T-helper 2 cell treated with Interferon-gamma antibody and Interleukin-4, amounts not matched to agents 5 μg/mL and 100 μg/mL, for 36 hours (primary cell): ENCODE measurements around the gene CRYBA1.
"Not testable (repeated sequence)": the region's sequence is repeated elsewhere in the genome, so short reads cannot be mapped to it uniquely, and the experiment has no call there.

Experiments
- DNase-seq: peaks from one replicate; pipeline ENCODE4 v3.0.0; 2021; ENCODE audit warnings: low spot score
- H3K27ac Mint-ChIP-seq: one replicate; pipeline ENCODE4 v1.8.0; 2021; ENCODE audit warnings: mild to moderate bottlenecking, mixed read lengths
- H3K27me3 Mint-ChIP-seq: one replicate; pipeline ENCODE4 v1.8.0; 2021; ENCODE audit warnings: low read depth, mixed read lengths
- H3K36me3 Mint-ChIP-seq: one replicate; pipeline ENCODE4 v1.8.0; 2021; ENCODE audit warnings: low read depth, mixed read lengths
- H3K4me1 Mint-ChIP-seq: one replicate; pipeline ENCODE4 v1.8.0; 2021; ENCODE audit warnings: low read depth, mixed read lengths
- H3K4me3 Mint-ChIP-seq: one replicate; pipeline ENCODE4 v1.8.0; 2022; ENCODE audit warnings: mild to moderate bottlenecking, moderate library complexity, mixed read lengths
- H3K9me3 Mint-ChIP-seq: one replicate; pipeline ENCODE4 v1.8.0; 2021; ENCODE audit warnings: mixed read lengths

Gene CRYBA1

GRCh38 chr17:29246628-29247027, at the start of gene CRYBA1:
Gene CRYBA1, plus strand, starts transcription at chr17:29246859. Its CDS starts 5 bp downstream, at chr17:29246864.
- Mint-ChIP-seq H3K27me3 (no peaks in the 10 kb centered on the region), H3K4me1 (no peaks in the 10 kb centered on the region), H3K9me3 (no peaks in the 10 kb centered on the region), H3K36me3 (no peaks in the 10 kb centered on the region), H3K4me3 (no peak within 1 kb of the TSS), H3K27ac (no peak within 1 kb of the TSS)
- no peak for DNase-seq

DNA sequence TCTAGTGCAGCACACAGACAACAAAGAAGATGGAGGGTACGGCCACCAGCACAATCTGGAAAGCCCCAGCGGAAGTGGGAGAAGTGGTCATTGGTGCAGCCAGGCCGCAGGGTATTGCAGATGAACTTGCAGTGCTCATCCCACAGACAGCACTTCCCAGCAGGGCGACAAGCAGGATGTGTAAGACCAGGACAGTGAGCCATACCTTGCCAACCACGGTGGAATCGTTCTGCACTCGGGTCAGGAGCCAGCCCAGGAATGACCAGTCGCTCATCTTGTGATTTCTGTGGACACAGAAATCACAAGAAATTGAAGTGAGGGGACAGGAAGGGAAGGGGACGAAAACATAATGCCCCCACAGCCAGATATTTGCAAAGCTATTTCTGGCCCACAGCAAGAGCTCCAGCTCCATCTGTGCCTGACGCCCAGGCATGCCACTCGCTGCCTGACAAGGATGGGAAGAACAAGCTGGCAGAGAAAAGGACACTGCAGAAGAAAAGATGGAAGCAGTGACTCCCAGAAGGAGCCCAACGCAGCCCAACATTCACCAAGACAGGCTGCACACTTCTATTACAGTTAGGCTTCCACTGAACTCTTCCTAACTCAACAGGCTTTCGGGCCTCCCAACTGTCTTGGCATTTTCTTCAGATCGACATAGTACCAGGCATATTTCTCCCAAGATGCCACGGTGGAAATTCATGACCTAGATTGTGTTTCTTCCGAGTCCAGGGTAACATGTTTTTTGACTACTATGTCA, 49.0 kb upstream of the CRYBA1 start:
- Mint-ChIP-seq H3K27me3 (peaks cover 25% of the 10 kb centered on the region), H3K9me3 (no peaks in the 10 kb centered on the region), H3K4me3 (no peak overlapping the region), H3K27ac (no peak overlapping the region), H3K4me1 (peaks cover 4% of the 10 kb centered on the region), H3K36me3 (no peaks in the 10 kb centered on the region)
- DNase-seq, result no peak

- not testable (repeated sequence) for H3K36me3 Mint-ChIP-seq, H3K9me3 Mint-ChIP-seq, H3K4me1 Mint-ChIP-seq, DNase-seq, H3K27ac Mint-ChIP-seq, H3K4me3 Mint-ChIP-seq
- peaks cover 24% of the 10 kb centered on the region for H3K27me3 Mint-ChIP-seq
Measured at GRCh38 chr17:29204068-29204804, 42.4 kb upstream of the CRYBA1 start.

GRCh38 chr17:29205047-29205446, 41.6 kb upstream of the CRYBA1 start:
- DNase-seq, result no peak
- Mint-ChIP-seq H3K4me1 (no peaks in the 10 kb centered on the region), H3K36me3 (no peaks in the 10 kb centered on the region), H3K27ac (no peak overlapping the region), H3K27me3 (peaks cover 24% of the 10 kb centered on the region), H3K9me3 (no peaks in the 10 kb centered on the region), H3K4me3 (no peak overlapping the region)

DNA sequence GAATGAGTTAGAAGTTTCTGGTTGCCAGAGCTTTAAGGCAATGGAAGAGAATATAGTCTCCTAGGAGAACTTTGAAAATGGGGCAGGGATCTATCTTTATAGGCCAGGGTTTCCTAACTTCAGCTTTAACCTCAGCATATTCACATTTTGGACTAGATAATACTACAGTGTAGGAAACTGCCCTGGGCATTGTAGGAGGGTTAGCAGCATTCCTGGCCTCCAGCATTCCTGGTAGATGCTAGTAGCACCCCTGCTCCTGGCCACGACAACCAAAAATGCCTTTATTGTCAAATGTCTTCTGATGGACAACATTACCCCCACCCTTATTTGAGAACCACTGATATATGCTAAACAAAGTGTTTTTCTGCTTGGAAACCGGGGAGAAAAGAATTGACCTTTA, 38.7 kb upstream of the CRYBA1 start:
- no peak overlapping the region for H3K27ac Mint-ChIP-seq
- H3K36me3 Mint-ChIP-seq, result no peaks in the 10 kb centered on the region
- no peak for DNase-seq
- peaks cover 16% of the 10 kb centered on the region for H3K27me3 Mint-ChIP-seq
- H3K9me3 Mint-ChIP-seq, result no peaks in the 10 kb centered on the region
- no peak overlapping the region for H3K4me3 Mint-ChIP-seq
- no peaks in the 10 kb centered on the region for H3K4me1 Mint-ChIP-seq

GRCh38 chr17:29209073-29209472, 37.6 kb upstream of the CRYBA1 start:
- DNase-seq, result no peak
- no peaks in the 10 kb centered on the region for H3K9me3 Mint-ChIP-seq
- H3K36me3 Mint-ChIP-seq, result no peaks in the 10 kb centered on the region
- H3K4me3 Mint-ChIP-seq, result no peak overlapping the region
- peaks cover 13% of the 10 kb centered on the region for H3K27me3 Mint-ChIP-seq
- no peak overlapping the region for H3K27ac Mint-ChIP-seq
- no peaks in the 10 kb centered on the region for H3K4me1 Mint-ChIP-seq

- Mint-ChIP-seq H3K36me3 (no peaks in the 10 kb centered on the region), H3K9me3 (no peaks in the 10 kb centered on the region), H3K27me3 (peaks cover 7% of the 10 kb centered on the region), H3K4me3 (no peak overlapping the region), H3K27ac (no peak overlapping the region), H3K4me1 (no peaks in the 10 kb centered on the region)
- no peak for DNase-seq
Measured at GRCh38 chr17:29210879-29211278, 35.8 kb upstream of the CRYBA1 start.

DNA sequence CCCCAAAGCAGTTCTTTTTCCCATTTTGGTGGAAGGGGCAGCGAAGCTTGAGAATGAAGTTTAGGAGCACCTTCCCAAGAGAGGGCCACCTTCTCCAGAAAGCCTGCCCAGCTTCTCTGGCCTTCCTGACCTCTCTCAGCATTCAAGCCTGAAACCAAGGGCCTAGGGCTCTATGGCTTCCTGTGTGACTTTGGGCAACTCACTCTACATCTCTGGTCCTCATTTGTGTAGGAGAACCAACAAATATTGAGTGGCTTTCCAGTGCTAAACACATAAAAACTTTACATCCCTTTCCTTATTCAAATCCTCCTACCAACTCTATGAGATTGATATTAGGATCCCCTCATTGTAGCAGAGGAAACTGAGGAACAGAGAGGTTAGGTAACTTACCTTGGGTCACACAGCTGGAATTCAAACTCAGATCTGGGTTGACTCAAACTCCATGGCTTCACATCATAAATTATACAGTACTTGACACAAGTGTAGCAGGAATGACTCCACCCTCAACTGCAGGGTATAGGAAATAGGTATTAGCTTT, 34.5 kb upstream of the CRYBA1 start:
- H3K27ac Mint-ChIP-seq, result no peak overlapping the region
- no peaks in the 10 kb centered on the region for H3K4me1 Mint-ChIP-seq
- H3K27me3 Mint-ChIP-seq, result peaks cover 7% of the 10 kb centered on the region
- no peak for DNase-seq
- H3K4me3 Mint-ChIP-seq, result no peak overlapping the region
- no peaks in the 10 kb centered on the region for H3K9me3 Mint-ChIP-seq
- no peaks in the 10 kb centered on the region for H3K36me3 Mint-ChIP-seq

GRCh38 chr17:29212681-29213121, 34.0 kb upstream of the CRYBA1 start:
- no peaks in the 10 kb centered on the region for H3K4me1 Mint-ChIP-seq
- H3K36me3 Mint-ChIP-seq, result no peaks in the 10 kb centered on the region
- no peak overlapping the region for H3K27ac Mint-ChIP-seq
- H3K27me3 Mint-ChIP-seq, result peaks cover 5% of the 10 kb centered on the region
- no peak for DNase-seq
- H3K9me3 Mint-ChIP-seq, result no peaks in the 10 kb centered on the region
- H3K4me3 Mint-ChIP-seq, result no peak overlapping the region

GRCh38 chr17:29214215-29215146, 32.2 kb upstream of the CRYBA1 start:
- Mint-ChIP-seq H3K9me3 (no peaks in the 10 kb centered on the region), H3K4me3 (no peak overlapping the region), H3K27ac (no peak overlapping the region), H3K36me3 (no peaks in the 10 kb centered on the region), H3K27me3 (no peaks in the 10 kb centered on the region), H3K4me1 (peaks cover 5% of the 10 kb centered on the region)
- no peak for DNase-seq

DNA sequence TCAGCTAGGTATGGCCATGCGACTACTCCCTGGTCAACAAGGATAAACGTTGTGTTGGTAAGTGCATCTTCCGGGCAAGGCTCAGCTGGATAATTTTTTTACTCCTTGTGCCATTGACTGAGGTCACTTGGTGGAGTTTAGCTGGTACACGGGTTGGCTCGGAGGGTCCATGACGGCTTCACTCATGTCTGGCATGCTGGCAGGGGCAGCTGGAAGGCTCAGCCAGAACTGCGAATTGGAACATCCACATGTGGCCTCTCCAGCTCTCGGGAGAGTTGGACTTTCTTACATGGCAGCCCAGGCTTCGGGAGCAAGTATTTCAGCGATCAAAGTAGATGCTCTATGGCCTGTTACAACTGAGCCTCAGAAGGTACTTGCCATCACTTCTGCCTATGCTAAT, 31.5 kb upstream of the CRYBA1 start:
- Mint-ChIP-seq H3K4me3 (no peak overlapping the region), H3K4me1 (peaks cover 8% of the 10 kb centered on the region), H3K27me3 (no peaks in the 10 kb centered on the region), H3K36me3 (no peaks in the 10 kb centered on the region), H3K27ac (no peak overlapping the region), H3K9me3 (no peaks in the 10 kb centered on the region)
- no peak for DNase-seq

GRCh38 chr17:29215717-29216116, 30.9 kb upstream of the CRYBA1 start:
- no peaks in the 10 kb centered on the region for H3K36me3 Mint-ChIP-seq
- no peaks in the 10 kb centered on the region for H3K9me3 Mint-ChIP-seq
- no peak overlapping the region for H3K4me3 Mint-ChIP-seq
- H3K27ac Mint-ChIP-seq, result no peak overlapping the region
- no peaks in the 10 kb centered on the region for H3K27me3 Mint-ChIP-seq
- peaks cover 8% of the 10 kb centered on the region for H3K4me1 Mint-ChIP-seq
- no peak for DNase-seq

- Mint-ChIP-seq H3K4me1 (peaks cover 8% of the 10 kb centered on the region), H3K36me3 (no peaks in the 10 kb centered on the region), H3K4me3 (no peak overlapping the region), H3K27me3 (no peaks in the 10 kb centered on the region), H3K9me3 (no peaks in the 10 kb centered on the region), H3K27ac (no peak overlapping the region)
- DNase-seq, result no peak
Measured at GRCh38 chr17:29216181-29216580, 30.5 kb upstream of the CRYBA1 start.
